ENCODE measurements around the gene GPR89A.
"Not testable (repeated sequence)": the region's sequence is repeated elsewhere in the genome, so short reads cannot be mapped to it uniquely, and the experiment has no call there.

Gene GPR89A

DNA sequence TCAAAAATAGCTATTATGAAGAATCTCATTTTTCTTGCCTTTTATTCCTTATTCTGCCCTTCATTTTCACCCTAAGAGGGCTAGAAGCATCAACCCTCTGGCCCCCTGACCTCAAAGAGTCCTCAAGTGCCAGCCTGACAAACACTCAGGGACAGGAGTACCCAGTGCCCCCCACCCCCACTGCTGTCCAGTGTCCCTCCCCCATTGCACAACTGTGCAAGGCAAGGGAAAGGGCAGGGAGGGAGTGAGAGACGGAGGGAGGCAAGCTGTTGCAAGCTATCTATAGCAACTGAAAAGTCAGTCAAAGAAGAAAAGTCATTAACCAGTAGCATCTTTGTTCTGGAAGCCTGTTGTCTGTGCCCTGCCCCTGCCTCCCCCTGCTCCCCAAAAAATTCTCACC lies 78.3 kb downstream of the GPR89A start:
- not testable (repeated sequence) for DNase-seq (ENCODE audit: low read depth)

DNA sequence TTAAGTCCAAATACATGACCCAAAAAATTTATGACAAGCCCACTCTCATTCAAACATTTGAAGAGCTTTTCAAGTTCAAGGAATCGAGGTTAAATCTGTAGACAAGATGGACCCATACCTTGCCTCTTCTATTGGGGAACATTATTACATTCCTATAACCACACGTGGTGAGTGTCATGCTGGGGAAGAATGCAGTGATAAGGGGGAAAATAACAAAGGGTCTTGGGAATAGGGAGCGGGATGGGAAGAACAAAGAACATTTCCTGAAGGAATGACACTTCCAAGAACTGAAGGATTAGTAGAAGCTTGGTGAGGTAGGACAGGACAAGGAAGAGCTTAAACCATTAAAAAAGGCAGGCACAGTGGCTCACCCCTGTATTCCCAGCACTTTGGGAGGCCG lies 80.5 kb downstream of the GPR89A start:
- DNase-seq (ENCODE audit: low read depth), result no peak

DNA sequence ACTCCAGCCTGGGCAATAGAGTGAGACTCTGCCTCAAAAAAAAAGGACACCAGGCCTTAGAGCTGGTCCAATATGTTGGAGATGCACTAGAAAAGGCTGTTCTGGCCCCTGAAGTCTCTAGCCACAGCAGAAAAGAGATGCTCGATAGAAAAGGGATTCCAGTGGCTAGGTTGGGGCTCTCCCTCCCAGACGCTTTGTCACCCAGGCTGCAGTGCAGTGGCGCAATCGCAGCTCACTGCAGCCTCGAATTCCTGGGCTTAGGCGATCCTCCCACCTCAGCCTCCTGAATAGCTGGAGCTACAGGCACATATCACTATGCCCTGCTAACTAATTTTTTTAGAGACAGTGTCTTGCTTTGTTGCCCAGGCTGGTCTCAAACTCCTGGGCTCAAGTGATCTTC lies 81.1 kb downstream of the GPR89A start:
- DNase-seq (ENCODE audit: low read depth), result no peak

DNA sequence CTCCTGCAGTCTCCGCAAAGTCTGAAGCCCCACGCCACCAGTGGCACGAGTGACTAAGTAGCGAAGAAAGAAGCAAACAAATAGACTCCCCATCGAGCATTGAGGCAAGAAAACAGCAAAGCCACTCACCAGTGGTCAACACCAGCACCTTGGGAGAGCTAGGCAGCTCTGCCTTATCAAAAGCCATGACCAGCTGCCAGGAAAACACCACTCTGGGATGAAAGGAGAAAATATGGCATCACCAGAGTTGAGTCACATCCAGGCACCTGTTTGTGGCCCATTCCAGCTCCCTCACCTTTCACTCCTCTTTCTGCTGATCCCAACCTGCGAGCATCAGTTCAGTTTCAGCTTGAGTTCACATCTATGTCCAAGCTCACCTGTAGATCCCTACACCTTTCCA lies 82.1 kb downstream of the GPR89A start:
- no peak for DNase-seq (ENCODE audit: low read depth)

DNA sequence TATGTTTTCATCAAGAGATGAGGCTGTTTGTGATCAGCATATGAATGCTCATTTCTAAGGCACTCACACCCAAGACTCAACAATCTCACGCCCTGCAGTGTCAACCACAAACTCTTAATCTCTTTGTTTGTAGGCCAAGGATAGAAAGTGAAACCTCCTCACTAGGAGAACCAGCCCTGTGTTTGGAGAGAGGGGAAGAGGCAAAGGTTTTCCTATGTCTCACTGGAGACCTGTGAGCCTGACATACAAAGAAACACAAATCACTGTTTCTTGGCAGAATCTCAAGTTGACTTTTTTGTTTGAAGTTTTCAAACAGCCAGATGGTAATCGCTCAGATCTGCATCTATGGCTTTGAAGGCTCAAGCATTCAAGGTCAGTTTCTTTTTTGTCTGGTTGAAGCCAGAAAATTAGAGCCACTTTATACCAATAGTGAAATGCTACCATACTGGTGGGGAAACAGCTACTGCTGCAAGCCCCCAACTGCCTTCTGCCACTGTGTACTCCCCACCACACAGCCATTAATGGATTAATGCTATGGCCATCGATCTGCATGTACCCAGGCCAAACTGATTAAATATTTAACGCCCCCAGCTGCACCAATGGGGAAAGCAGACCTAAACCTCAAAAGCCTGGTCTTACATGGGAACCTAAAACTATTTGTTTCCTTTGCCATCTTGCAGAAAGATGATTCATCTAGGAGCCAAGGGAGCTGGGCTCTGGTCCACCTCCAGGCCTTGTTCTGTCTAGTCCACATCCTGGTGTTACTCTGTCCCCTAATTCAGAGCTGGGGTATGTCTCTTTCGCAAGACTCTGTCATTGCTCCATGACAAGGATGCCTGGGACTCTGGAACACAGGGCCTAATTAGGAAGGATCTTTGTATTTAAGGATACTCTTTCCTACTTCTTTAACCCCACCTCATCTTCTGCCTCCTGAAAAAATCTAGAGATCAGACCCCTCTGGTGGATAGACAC lies 83.1 kb downstream of the GPR89A start:
- no peak for DNase-seq (ENCODE audit: low read depth)

DNA sequence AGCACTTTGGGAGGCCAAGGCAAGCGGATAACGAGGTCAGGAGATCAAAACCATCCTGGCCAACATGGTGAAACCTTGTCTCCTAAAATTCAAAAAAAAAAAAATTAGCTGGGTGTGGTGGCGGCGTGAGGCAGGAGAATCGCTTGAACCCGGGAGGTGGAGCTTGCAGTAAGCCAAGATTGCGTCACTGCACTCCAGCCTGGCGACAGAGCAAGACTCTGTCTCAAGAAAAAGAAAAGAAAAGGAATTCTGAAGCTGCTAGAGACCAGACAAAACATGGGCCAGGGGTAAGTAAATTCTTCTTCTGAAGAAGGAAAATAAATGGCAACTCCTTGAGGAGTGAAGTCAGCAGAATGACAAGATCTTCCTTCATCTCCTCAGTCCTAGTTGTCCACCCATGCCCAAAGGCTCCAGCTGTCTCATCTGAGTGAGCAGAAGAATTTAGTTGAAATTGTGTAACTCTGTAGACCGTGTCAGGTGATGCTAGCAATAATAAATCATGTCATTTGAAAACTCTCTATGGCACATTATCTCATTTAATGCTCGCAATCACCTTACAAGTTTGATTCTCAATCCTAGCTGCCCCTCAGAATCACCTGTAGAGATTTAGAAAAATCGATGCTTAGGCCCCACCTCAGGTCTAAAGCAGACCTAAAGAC lies 85.1 kb downstream of the GPR89A start:
- DNase-seq (ENCODE audit: low read depth), result no peak

DNA sequence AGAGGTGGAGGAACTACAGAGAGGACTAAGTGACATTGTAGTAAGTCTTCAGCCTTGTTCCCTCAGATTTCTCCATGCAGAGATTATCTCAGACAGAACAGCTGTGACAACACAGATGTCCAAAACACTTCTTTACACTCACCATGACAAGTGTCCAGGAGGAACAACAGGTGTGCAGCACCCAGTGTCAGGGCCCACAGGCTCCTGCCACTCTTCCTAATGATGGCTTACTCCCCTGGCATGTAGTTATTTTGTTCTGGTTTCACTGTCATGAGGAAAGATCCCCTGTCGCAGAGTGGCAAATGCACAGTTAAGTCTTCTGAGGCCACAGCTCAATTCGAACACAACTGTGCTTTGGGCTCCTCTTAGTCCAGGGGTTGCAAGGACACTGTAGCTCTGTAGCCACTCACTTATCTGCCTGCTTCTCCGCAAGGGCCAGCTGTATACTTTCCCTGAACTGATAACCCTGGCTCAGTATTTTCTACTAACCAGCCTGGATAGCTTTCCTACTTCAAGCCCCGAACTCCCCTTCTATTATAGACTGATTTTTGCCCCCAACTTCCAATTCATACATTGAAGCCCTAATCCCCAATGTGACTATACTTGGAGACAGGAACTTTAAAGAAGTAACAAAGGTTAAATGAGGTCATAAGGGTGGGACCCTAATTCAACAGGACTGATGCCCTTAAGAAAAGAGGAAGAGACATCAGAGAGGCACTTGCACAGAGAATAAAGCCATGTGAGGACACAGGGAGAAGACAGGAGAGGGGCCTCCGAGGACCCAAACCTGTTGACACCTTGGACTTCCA lies 88.2 kb downstream of the GPR89A start:
- DNase-seq (ENCODE audit: low read depth), result no peak

DNA sequence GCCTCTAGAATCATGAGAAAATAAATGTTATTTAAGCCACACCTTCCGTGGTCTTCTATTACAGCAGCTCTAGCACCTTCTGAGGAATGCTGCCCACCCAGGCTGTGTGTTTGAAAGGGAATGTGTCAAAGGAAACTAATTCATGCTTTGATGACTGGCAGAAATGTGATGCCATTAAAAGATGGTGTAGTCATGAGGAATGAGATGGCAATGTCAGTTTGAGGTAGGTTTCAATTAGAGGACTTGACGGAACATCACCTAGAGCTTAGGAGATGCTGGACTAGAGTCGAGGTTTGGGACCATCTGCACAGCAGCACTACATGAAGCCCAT lies 88.8 kb downstream of the GPR89A start:
- no peak for DNase-seq (ENCODE audit: low read depth)

DNA sequence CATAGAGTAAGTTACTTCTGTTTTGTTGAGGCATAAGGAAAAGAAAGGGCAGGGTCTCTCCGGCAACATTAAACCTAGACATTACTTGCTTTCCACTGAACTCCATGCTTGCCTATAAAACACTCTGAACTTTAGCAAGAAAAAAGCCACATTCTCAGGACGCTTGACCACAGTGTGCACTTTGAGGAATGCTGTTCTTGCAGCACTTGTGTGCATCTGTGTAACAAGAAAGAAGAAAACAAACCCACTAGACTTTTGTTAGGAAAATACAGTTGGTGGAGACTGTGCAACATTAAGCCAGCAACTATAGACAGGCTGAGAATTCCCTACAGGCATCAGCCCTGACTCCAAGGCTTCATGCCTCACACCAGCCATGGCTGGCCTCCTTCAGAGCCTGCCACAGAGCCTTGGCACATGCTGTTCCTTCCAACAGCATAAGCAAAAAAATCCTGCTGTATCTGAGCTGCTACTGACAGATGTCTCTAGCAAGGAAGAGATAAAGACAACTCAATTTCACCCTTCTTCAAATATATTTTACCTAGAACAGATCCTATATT lies 93.6 kb downstream of the GPR89A start:
- no peak for DNase-seq (ENCODE audit: low read depth)

DNA sequence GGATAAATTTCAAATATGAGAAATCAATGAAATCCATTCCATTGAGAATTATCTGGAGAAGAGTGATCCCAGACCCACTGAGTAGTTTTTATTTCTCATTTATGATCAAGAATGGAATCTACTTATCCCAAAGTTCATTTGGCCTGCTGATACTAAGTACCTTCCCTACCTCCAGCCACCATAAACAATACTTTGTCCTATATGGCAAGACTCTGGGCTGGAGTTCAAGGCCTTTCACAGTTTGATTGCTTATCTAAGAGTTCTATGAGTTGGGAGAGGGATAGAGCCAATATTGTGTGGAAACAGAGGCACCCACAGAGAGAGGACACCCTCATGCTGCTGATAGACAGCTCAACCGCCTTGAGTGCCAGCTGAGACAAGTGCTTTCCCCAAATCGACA lies 94.3 kb downstream of the GPR89A start:
- DNase-seq (ENCODE audit: low read depth), result no peak

DNA sequence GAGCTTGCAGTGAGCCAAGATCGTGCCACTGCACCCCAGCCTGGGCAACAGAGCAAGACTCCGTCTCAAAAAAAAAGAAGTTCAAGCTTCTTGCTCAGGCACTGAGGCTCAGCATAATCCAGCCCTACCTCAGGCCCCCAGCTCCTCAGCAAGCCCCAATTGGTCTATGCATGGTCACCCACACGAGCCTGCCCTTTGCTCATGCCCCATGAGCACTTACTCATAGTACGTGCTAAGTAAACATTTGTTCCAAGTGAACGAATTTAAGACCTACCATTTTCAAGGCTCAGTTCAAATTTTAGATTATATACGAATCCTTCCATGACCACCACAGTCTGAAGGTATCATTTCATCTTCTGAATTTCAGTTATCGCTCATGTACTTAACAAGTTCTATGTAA lies 95.0 kb downstream of the GPR89A start:
- DNase-seq (ENCODE audit: low read depth), result no peak

DNA sequence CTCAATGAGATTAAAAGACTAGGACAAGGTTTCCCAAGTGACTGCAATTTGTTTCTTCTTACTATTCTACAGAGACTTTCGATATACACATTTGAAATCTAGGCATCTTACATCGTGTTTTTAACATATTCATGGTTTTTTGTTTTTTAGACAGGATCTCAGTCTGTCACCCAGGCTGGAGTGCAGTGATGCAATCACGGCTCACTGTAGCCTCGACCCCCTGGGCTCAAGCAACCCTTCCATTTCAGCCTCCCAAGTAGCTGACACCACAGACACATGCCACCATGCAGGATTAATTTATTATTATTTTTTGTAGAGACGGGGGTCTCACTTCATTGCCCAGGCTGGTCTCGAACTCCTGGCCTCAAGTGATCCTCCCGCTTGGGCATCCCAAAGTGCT lies 97.8 kb downstream of the GPR89A start:
- no peak for DNase-seq (ENCODE audit: low read depth)

DNA sequence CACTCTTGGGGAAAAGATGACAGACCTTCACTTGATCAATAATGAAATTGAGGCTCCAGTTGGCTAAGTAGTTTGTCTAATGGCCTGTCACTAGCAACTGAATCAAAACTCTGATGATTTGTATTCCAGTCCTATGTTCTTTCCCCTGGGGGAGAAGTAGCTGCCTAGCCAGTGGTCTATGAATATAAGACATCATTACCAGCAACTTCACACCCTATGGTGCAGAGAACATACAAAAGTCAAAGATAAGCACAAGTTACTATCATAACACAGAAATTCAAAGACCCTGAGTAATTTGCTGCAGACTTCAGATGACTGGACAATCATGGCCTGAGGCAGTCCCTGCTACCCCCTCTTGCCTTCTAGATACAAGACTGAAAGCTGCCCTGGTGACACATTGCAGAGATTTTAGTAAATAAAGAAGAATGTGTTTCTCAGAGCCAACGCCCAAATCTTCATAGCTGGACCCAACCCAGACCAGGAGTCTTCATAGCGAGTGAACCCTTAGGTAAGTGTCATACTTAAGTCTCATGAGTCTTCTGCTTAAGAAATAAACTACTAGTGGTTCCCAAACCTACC lies 98.4 kb downstream of the GPR89A start:
- no peak for DNase-seq (ENCODE audit: low read depth)

DNA sequence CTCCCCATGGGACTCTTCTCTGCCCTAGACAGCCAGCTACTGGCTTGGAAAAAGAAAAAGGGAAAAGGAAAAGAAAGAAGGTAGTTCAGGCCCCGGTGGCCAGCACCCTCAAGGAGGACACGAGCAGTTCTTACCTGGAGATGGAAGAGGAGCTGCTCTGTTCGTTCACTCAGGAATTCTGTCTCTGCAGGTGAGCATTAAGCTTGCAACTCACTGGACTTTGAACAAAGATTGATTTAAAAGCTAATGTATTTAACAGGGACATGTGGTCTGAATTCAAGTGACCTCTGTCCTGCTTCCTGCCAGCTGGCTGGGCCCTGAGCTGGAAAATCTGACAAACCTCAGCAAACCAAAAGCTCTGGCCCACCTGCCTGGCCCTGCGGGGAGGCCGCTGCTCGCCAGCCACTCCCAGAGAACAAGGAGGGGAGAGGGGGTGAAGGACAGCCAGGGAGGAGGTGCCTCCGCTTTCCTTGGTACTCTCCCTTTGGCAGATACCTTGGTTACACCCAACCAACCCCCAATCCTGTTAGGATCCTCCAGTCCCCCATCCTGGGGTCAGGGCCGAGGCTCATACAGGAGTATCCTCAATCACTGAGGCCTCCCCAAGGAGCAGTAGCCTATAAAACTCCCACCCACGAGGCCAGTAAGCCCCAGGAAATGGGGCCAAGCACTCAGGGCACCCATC lies 99.5 kb downstream of the GPR89A start, which contains the start of gene PDZK1:
Gene PDZK1, minus strand, starts transcription at position 186 of the 685 bp plus-strand sequence. CDS start 19,347 bp downstream, outside the sequence.
- DNase-seq (ENCODE audit: low read depth), result no peak

DNA sequence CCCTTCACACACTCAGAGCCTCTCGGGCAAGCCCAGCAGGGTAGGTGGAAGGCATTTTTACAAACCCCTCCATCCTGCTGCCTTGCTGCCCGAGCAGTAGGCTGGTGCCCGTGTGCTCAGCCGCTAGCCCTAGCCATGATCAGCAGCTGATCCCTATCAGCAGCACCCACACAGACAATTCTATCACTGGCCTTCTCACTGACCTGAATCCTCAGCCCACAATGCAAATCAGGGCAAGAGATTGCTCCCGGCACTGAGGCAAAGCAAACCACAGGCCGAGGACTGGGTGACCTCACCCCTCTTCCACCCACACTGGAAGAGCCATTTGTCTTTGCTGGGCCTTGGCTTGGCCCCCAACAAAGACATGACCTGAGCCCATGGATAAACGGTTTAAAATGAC lies 100.3 kb downstream of the GPR89A start:
- no peak for DNase-seq (ENCODE audit: low read depth)

DNA sequence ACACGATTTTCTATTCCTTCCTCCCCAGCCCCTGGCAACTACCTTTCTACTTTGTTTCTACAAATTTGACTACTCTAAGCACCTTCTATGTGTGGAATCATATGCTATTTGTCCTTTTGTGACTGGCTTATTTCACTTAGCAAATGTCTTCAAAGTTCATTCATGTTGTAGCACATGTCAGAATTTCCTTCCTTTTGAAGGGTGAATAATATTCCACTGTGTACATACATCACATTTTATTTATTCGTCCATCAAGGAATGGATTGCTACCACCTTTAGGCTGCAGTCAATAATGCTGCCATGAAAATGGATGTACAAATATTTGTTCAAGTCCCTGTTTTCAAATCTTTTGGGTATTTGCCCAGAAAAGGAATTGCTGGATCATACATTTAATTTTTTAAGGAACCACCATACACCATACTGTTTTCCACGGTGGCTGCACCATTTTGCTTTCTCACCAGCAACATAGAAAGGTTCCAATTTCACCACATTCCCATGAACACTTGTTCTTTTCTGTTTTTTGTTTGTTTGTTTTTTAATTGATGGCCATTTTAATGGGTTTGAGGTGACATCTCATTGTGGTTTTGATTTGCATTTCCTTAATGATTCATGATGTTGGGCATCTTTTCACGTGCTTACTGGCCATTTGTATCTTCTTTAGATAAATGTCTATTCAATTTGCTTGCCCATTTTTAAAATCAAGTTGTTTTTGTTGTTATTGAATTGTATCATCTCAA lies 102.7 kb downstream of the GPR89A start:
- no peak for DNase-seq (ENCODE audit: low read depth)

DNA sequence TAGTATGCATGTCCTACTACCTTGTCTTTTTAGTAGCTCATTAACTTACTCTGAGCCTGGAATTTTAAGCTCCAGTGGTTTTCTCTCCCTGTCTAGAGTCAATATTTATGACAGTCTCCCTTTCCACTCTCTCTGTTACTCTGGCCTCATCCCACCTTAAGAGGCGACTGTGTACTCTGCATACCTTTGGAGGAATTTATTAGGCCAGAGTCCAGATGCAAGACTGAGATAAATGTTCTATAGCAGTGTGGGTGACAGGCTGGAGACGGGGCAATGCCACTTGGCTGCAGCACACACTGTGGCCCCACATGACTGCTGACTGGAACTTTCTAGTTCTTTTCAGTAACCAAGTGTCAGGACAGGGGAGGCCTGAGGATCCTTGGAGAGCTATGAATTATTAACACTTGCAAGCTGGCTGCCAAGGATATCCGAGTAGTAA lies 103.4 kb downstream of the GPR89A start:
- DNase-seq (ENCODE audit: low read depth), result no peak

DNA sequence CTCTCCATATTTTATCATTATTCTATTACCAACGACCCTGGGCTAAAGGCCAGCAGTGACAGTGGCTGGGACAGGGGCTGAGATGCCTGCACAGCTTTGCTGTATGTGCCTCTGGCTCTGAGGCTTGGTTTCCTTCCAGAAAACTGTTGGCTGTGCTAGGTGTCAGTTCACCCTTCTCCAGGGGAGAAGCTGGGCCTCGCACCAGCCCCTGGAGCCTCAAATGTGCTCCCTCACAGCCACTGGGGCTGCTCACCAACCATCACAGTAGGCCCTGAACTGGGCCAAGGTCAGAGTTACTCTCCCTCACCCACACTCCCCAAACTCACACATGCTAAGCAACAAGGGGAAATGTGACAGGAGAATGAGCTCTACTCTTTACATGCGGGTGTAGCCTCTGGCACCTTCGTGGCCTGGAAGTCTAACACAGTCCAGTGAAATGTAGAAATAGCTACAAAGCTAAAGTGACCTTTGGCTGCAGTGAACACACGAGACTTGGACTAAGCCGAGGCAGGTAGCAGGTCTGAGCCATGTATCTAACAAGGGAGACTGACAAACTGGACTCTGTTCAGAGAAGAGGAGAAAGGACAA lies 106.8 kb downstream of the GPR89A start:
- no peak for DNase-seq (ENCODE audit: low read depth)

DNA sequence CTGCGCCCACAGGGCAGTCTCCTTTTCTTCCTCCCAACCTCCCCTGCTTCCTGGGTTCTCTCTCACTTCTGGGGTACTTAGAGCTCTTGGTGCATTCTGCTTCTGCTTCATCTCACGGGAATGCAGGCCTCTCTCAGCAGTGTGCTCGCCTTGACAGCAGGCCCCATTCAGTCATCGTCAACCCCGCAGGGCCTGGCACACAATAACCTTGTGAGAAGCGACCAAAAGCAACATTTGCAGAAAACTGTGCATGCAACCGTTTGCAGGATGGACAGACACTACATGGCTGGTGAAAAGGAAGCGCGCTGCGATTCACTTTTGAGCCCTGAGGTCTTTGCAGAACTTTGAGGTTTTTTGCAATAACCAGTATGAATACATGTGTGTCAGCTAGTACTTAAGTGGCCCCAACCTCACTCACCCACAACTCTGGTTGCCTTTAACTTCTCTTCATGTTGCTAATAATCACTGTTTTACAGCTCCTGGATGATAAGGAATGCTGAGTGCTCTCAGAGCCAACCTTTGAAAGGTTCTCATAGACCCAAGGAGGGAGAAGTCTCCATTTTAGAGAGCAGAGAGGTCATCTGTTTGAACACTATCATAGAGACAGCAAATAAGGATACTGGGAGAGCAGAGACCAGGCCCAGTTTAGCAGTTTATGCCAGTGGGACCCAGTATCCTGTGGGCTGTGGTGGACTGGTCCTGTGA lies 109.0 kb downstream of the GPR89A start:
- no peak for DNase-seq (ENCODE audit: low read depth)

DNA sequence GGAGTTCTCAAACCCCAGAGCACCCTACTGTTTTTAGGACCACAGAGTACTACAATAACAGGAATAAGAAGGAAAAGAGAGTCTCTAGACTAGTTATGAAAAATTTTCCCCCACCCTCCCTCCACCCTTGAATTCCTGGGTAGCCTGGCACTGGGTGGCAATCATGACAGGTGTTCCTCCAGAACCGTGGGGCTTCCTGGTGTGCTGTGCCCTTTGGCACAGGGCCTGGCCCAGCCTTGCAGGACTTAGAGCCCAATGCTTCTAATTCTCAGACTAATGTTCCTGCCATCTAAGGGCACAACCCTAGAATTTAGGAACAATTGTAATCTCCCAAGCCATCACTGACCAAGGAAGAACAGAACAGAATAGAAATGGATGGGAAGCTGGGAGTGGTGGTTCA lies 110.0 kb downstream of the GPR89A start:
- DNase-seq (ENCODE audit: low read depth), result no peak
